LoVo (cell line): ENCODE results near the gene PODXL2.

ENCODE experiments used
- DNase-seq: peaks from one replicate; pipeline ENCODE4 v3.0.0-alpha.2; 2016; ENCODE audit warnings: low spot score

The PODXL2 gene

DNA sequence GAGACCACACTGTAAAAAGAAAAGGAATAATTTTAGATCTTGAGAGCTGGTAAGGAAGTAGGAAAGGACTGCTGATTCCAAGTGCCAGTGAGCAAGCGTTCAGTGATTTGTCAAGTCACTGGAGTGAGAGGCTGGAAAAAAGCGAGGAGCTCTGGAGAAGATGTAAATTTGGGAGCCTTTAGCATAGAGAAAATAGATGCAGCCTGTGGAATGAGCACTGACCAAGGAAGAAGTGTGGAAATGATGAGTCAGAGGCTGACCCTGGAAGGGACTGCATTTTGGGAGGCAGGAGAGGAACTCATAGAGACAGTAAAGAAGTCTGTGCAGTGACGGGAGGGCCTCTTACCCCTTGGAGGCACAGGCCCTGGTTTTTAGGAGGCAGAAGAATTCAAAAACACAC lies 26.7 kb downstream of the PODXL2 start:
- no peak for DNase-seq

DNA sequence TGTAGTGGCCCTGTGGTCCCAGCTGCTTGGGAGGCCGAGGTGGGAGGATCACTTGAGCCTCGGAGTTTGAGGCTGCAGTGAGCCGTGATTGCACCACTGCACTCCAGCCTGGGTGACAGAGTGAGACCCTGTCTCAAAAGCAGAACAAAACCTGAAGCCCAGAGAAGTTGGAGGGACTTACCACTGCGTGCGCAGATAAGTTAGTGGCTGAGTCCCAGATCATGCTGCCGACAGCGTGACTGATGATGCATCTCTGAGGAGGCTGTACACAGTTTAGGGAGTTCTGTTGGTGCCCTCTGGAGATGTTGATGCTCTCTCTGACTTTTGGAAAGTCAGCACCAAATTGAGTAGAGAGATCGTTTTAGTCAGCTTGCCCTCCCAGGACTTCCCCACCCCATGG lies 27.9 kb downstream of the PODXL2 start:
- no peak for DNase-seq

DNA sequence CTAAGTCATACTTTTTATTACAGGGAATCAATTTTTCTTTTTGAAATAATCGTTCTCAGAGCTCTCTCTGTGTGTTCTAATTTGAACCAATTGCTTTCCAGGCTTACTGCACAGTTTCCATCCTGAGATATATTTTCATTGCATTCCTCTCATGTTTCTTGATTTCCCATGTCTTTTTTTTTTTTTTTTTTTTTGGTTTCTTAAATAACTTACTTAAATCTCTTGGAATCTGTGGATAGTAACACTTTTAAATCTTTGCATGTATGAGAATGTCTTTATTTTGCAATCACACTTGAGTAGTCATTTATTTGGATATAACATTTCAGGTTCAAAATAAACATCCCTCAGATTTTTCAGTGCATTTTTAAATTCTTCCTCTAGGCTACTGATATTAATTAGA lies 29.2 kb downstream of the PODXL2 start:
- DNase-seq: no peak

DNA sequence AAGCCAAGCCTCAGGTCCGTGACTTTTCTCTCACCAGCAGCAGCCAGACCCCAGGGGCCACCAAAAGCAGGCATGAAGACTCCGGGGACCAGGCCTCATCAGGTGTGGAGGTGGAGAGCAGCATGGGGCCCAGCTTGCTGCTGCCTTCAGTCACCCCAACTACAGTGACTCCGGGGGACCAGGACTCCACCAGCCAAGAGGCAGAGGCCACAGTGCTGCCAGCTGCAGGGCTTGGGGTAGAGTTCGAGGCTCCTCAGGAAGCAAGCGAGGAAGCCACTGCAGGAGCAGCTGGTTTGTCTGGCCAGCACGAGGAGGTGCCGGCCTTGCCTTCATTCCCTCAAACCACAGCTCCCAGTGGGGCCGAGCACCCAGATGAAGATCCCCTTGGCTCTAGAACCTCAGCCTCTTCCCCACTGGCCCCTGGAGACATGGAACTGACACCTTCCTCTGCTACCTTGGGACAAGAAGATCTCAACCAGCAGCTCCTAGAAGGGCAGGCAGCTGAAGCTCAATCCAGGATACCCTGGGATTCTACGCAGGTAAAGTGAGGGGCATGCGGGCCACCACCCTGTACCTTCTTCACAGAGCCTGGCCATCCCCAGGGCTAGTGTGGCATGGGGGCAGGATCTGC lies 31.8 kb downstream of the PODXL2 start:
- no peak for DNase-seq

DNA sequence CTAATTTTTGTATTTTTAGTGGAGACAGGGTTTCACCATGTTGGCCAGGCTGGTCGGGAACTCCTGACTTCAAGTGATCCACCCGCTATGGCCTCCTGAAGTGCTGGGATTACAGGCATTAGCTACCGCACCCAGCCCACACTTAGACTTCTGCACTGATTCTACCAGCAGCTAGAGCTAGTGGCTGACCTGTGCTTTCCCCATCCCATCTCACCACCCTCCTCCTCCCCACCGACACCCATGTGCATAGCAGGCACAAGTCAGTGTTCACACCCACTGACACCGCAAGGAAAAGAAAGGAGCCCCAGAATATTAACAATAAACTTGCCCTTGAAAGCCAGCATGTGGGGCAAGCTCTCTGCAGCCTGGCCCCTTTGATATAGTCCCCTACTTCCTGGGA lies 32.6 kb downstream of the PODXL2 start:
- no peak for DNase-seq

DNA sequence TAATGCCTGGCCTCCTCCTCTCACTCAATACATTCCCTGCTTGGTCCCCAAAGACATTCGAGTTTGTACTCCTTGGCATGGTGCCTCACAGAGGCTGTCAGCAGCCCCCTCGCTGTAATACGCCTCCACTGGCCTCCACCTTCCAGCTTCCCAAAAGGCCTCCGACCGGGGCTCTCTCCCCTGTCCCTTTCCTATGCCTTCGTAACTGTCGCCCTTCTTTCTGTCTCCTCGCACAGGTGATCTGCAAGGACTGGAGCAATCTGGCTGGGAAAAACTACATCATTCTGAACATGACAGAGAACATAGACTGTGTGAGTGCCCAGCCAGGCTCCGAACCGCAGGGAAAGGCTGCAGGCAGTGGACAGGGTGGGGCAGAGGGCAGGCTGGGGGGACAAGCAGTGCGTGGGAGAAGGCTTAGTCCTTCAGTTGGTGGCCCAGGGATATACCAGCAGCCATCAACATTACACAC lies 33.0 kb downstream of the PODXL2 start:
- no peak for DNase-seq

DNA sequence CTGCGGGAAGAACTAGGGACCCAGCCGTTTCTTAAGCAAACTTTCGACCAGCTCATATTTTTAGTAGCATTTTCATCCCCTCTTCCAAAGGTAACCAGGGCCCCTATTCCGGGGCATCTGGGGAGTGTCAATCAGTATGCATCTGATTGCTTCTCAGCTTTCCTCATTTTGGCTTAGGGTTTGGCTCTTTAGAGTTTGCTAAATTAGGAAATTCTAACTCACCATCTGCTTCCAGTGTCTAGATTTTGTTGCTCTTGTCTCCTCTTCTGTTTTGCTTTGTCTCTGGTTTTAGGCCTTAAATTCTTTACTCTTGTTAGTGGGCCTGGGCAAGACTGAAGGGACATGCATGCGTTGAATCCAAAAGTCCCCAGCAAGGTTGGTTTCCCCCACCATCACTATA lies 34.2 kb downstream of the PODXL2 start:
- DNase-seq: no peak

DNA sequence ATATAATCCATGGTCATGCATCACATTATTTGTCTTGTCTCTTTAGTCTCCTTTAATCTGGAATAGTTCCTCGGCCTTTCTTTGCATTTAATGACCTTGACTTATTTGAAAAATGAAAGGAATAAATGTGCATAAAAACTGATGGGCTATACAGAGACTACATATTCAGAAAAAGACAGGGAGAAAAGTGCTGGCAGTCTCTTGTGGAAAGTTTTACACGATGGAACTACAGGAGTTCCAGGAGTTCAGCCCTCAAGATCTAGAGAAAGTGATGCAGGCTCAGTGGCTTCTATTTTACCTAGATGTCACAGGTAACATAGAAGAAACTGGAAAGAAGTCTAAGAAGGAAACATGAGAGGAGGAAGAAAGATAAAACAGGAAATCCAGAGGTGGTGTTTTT lies 36.2 kb downstream of the PODXL2 start:
- DNase-seq: no peak

DNA sequence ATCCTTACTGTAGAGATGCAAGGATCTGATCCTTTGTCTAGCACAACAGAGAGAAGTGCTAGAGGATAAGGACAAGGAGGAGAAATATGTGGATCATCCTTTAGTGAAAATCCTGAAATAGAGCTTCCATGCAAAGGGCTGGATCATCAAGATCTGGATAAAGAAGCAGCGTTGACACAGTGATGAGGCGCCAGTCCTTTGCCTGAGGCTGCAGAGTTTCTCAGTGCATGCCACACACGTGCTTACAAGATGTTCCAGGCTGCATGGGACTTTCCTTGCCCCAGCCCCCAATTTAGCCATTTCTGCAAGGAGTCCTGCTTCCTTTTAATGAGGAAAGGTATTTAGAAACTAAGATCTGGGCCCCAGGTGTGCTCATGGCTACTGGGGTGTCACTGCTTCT lies 36.6 kb downstream of the PODXL2 start:
- no peak for DNase-seq

DNA sequence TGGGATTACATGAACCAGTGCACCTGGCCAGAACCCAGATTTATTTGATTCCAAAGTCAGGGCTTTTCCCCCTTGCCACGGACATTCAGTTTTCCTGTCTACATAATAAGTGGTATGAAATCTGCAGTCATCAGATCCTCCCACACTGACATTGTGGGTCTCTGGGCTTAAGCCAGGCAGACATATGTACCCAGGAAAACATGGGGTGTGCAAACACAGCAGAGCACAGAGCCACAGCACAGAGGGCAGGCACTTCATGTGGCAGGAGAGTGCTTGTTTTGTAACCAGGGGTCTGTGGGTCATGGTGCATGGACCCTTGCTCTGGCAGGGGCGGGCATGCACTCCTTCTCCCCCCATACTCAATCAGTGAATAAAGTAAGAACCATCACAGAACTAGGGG lies 37.7 kb downstream of the PODXL2 start:
- no peak for DNase-seq

DNA sequence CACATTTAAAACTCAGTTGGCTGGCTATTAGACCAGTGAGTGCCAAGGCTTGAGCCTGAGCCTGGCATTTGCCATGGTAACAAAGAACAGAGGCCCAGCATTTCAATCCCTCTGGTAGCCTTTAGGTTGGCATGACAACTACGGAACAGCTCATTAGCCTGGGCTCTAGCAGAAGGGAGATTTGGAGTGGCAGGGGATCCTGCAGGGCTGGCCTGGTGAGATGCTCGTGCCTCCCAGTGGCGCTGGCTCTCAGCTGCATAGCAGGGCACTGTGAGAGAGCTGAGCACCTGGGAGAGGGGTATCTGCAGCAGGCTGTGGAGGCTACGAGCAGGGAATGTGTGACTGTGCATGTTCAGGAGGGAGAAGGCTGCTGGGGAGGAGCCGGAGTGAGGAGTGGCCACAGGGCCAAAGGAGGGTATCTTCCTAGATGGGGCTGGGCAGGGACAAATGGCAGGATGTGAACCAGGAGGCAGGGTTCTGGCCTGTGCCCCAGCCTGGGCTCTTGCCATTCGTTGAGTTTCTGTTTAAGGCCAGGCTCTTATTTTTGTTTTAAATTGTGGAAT lies 38.2 kb downstream of the PODXL2 start:
- no peak for DNase-seq

DNA sequence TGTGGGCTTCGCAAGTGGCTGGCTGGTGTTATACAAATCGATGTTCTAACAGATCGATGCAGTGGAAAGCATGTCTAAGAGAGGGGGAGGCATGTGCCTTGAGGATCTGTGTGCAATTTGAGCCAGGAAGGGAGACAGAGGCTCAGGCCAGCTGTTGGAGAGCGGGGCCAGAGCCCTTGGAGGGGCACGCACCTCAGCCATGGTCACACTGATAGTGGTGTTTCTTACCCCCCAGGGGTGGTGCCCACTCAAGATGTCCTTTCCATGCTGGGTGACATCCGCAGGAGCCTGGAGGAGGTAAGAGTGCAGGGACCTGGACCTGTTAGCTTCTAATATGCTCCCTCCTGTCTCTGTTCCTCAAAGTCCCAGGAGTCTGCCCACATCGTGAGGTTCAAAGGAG lies 39.9 kb downstream of the PODXL2 start:
- DNase-seq: no peak

DNA sequence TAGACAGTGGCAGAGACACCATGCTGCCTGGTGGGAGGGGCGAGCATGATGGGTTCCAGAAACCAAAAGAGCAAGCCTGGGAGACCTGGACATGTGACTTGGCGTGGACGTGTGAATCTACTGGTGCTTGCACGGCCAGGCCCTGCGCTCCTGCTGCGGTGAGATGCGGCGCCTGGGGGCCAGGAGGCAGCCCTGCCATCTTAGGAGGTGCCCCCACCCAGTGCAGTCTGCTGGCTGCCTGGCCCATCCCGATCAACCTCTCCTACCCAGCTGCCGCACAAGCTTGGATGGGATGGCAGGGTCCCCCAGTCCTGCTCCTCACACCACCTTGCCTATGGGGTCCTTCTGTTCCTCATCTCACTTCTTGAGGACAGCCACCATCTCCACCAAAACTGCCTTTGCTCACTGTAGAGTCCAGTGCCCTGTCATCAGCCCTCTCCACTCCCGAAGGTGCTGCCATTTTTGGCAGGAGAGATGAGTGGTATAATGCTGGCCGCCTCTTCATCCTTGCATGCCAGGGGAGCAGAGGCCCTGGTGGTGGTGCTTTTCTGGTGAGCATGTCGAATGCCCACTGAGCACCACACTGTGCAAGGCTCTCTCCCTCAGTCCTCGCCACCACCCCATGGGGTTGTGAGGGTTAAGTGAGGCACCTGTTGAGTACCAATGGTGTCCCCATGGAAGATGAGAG lies 40.7 kb downstream of the PODXL2 start:
- DNase-seq: no peak

DNA sequence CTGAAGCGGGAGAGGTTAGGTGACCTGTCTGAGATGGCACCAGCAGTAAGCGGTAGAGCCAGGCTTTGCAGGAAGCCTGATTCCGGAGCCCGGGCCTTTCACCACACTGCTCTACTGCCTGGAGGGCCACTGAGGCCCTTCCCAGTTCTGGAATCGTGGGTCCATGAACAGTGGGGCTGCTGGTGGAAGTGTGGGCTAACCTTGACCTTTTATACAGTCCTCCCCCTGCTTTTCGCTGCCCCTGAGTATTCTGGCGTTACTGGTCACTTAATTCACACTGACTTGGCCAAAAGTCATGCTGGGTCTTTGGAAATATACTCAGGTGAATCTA lies 41.2 kb downstream of the PODXL2 start:
- no peak for DNase-seq

DNA sequence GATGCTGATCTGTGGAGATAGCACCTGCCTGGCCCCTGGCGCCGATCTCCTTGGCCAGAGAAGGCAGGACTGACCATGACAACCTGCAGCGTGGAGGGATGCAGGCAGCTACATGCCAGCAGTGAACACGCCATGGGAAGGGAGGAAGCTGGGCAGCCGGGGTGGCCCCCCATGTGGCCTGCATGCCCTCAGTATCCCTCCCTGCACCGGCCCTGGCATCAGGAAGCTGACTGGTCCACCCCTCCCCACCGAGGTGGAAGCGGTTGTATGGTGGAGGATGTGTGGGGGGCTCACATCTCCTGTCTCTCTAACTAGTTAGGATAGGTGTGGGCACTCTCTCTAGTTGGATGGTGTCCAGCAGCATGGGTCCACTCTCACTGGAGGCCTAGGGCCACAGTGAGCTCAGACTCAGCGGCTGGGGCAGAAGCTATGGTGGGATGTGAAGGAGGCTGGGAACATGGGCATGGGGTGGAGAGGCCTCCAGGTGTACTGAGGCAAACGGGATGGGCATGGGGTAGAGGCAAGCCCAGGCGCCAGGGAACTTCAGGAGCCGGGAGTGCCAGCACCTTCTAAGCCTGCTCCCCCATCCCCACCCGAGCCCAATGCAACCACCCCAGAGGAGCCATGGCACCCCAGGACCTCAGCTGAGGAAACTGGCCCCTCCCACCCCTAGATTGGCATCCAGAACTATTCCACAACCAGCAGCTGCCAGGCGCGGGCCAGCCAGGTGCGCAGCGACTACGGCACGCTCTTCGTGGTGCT lies 42.0 kb downstream of the PODXL2 start:
- DNase-seq: no peak

DNA sequence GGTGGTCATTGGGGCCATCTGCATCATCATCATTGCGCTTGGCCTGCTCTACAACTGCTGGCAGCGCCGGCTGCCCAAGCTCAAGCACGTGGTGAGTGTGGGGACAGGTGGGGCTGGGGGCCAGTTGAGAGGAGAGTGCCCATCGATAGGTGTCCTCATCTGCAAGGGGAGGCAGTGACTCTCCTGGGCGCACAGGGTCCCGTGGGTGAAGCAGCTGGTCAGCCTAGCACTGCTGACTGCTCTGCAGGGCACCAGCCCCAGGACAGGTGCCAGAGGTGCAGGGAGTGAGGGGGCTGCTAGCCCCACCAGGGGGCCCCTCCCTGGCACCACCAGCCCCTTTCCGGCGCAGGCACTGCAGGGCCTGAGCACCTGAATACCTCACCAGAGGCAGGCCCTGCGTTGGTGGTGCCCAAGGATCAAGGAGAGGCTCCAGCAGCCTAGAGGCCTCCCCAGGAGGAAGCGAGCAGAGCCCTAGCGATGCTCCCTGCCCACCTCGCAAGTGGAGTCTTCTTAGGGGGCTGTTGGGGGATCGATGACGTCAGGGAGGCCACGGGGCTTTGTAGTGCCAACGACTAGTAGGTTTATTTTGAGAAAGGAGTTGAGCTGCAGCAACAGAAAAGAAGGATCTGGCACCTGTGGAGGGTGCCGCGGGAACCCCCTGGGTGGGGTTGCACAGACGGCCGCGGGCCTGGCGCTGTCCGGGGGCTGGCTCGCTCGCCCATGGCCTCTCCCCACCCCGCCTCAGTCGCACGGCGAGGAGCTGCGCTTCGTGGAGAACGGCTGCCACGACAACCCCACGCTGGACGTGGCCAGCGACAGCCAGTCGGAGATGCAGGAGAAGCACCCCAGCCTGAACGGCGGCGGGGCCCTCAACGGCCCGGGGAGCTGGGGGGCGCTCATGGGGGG lies 42.8 kb downstream of the PODXL2 start:
- no peak for DNase-seq

DNA sequence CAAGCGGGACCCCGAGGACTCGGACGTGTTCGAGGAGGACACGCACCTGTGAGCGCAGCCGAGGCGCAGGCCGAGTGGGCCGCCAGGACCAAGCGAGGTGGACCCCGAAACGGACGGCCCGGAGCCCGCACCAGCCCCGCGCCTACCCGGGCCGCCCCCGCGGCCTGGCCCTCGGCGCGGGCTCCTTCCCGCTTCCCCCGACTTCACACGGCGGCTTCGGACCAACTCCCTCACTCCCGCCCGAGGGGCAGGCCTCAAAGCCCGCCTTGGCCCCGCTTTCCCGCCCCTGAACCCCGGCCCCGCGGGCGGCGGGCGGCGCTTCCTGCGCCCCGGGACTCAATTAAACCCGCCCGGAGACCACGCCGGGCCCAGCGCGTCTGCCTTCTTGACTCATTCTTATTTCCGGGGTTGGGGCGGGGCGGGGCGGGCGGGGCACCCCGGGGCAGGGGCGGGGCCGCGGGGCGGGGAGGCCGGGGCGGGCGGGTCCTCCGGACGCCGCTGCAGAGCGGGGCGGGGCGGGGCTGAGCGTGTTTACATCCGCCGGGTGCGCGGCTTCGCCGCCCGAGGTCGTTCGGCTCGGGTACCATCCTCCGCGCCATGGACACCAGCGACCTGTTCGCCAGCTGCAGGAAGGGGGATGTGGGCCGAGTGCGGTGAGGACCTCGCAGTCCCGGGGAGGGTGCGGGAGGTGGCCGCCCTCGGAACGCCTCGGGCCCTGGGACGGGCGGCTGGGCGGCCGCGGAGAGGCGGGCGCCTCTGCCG lies 43.6 kb downstream of the PODXL2 start, which contains the start of gene ABTB1:
Gene ABTB1 (plus strand): TSS at position 524 of the 762 bp plus-strand sequence. CDS start 74 bp downstream, at position 598.
- peak; percentile 79 for DNase-seq

DNA sequence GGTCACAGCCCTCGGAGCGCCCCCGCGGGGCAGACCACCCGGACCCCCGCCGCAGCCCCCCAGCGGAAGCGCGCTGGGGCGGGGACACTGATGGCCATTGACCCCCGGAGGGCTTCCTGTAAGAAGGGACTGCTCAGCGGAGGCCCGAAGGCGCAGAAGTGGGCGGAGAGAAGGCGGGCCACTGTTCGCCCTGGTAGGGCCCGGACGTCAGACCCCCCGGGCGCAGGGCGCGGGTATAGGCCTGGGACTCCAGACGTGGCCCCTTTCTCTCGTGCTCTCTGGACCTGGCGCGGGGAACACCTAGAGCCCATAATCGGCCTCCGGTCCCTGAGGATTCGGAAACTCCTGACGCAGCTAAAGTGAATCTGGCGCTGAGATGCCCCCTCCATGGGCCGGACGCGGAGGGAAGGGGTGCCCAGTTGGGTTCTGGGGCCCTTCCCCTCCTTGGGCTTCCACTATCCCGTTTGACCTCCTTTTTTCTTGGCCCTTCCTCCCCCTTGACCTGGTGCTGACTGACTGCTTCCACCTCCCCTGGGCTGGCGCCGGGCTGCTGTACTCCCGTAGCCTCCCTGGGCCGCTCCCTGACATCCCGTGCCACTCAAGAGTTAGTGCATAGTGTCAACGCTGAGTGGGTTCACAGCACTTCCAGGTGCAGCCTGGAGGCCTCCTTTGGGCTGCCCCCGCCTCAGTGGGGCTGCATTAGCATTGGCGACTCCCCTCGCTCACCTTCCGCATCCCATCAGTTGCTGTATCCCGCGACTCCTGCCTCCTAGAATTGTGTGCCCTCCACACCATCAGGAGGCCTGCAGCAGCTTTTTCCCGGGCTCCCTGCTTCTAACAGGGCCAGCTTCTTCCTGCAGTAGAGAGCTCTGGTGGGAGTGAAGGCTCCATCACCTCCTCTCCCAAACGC lies 44.5 kb downstream of the PODXL2 start:
- peak; percentile 74 for DNase-seq

DNA sequence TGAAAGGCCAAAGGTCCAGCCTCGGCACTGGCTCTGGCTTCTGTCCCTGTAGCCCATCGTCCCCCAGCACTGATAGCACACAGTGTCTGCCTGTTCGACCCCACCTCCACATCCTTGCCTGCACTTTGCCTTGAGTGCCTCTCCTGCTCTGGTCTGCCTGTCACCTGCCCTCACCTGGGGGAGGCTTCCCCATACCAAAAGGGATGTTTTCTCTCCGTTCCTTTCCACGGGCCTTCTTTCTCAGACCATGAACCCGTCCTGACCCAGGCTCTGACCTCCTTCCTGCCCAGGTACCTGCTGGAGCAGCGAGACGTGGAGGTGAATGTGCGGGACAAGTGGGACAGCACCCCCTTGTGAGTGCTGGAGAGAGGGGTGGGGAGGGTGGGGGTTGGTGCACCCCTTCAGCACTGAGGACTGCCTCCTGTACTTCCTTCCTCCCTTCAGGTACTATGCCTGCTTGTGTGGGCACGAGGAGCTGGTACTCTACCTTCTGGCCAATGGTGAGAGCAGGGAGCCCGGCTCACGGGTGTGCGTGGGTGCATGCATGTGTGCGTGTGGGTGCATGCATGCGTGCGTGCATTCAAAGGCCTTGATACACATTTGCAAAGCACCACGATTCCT lies 45.2 kb downstream of the PODXL2 start:
- no peak for DNase-seq

DNA sequence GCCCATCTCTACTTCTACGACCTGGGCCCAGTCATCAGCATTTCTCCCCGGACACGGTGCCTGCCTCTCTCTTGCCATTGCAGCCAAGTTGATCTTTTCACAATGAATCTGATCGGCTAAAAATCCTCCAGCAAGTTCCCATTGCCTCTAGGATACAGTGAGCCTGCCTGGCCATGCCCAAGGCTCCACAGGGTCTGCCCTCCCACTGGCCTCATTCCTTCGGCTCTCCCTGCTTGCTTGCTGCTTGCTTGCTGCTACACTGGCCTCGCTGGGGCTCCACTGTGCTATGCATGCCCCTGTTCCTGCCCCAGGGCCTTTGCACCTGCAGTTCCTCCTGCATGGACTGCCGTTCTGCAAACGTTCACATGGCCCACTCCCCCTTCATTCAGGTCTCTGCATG lies 45.8 kb downstream of the PODXL2 start:
- no peak for DNase-seq
